ENCODE measurements around the gene FGFRL1.

Gene FGFRL1

DNA sequence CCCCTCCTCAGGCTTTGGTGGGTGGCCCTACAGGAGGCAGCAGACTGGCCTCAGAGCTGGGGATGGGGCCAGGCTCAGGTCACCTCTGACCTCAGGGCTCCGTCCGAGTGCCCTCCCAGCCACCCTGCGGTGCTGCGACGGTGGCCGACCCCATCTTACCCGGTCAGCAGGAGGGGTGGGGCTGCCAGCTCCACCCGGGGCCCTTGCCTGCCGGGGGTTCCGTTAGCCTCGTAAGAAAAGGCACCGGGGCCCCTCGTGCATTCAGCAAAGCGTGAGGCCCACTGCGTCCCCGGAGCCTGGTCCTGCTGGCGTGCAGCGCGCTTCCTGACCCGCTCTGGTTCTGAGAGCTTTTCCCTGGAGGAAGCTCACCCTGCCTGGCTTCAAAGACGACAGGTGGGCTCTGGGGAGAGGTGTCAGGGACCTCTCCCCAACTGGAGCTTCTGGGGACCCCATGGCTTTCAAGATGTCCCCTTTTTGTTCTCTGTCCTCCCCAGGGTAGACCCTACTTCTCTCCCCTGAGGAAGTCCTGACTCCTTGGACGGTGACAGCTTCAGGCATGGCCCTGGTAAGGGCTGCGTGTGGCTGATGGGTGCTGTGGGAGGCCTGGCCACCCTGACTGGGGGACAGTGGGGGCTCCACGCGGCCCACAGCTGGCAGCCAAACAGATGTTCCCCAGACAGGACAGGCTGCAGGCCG, 15.9 kb downstream of the FGFRL1 start:
- POLR2A ChIA-PET: no interaction called here
- CTCF ChIA-PET: interaction anchor here (1.4 kb wide), 1 partner anchor 10 kb away, joined by 4 read pairs; no protein-coding TSS in a partner anchor
- H3K4me3 ChIP-seq (ENCODE audit: low read depth, low read length): no peak overlapping the region
- TF ChIP-seq, protein P1, sequence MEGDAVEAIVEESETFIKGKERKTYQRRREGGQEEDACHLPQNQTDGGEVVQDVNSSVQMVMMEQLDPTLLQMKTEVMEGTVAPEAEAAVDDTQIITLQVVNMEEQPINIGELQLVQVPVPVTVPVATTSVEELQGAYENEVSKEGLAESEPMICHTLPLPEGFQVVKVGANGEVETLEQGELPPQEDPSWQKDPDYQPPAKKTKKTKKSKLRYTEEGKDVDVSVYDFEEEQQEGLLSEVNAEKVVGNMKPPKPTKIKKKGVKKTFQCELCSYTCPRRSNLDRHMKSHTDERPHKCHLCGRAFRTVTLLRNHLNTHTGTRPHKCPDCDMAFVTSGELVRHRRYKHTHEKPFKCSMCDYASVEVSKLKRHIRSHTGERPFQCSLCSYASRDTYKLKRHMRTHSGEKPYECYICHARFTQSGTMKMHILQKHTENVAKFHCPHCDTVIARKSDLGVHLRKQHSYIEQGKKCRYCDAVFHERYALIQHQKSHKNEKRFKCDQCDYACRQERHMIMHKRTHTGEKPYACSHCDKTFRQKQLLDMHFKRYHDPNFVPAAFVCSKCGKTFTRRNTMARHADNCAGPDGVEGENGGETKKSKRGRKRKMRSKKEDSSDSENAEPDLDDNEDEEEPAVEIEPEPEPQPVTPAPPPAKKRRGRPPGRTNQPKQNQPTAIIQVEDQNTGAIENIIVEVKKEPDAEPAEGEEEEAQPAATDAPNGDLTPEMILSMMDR (IDR thresholded peaks at IDR 0.05; ENCODE audit: insufficient read depth, low read length, missing control alignments): no peak
- no peak for DNase-seq (ENCODE audit: low read depth, low spot score)

DNA sequence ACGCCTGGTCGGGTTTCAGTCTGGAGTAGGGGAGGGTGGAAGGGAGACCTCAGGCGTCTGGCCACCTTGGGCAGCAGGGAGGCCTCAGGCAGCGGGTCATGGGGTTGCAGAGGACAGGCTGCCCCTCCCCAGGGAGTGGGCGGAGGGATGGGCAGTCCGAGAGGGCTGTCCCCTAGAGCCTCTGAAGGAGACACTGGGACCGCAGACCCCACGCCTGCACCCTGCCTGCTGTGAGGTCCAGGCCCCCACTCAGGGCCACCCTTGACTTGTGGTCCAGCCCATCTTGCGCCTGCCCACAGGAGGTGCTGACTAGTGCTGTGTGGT, 16.5 kb downstream of the FGFRL1 start:
- DNase-seq (ENCODE audit: low read depth, low spot score): no peak
- ChIA-PET CTCF (interaction anchor here (1.4 kb wide), 1 partner anchor 9 kb away, joined by 4 read pairs; no protein-coding TSS in a partner anchor), POLR2A (no interaction called here)
- TF ChIP-seq, protein P1 (IDR thresholded peaks at IDR 0.05; ENCODE audit: insufficient read depth, low read length, missing control alignments): no peak
- no peak overlapping the region for H3K4me3 ChIP-seq (ENCODE audit: low read depth, low read length)

DNA sequence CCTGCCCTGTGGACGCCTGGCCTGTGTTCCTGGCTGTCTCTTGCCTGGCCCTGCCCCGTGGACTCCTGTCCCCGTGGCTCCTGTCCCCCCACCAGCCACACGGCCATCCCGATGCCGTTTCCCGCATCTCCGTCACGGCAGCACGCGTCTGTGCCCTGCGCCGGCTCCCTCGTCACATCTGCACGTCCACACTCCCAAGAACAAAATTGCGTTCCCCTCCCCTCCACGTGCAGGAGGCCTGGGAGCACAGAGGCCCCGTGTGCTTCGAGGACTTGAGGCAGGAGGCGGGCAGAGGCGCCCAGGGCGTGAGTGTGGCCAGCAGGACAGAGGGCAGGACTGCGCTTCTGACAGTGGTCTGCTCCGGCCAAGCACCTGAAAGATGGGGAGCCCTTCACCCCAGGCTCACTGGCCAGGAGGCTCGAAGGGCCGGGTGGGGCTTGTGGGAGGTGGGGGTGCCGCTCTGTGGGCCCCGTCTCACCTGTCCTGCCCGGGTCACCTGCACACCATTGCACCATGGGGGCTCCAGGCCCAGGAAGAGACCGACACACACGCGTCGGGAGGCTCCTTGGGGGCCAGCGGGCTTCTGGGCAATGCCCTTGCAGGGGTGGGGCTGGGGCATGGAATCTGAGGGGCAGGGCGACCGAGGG, 17.3 kb downstream of the FGFRL1 start:
- ChIA-PET CTCF (interaction anchor here (1.4 kb wide), 1 partner anchor 8 kb away, joined by 4 read pairs; no protein-coding TSS in a partner anchor), POLR2A (no interaction called here)
- DNase-seq (ENCODE audit: low read depth, low spot score): no peak
- TF ChIP-seq, protein P1 (IDR thresholded peaks at IDR 0.05; ENCODE audit: insufficient read depth, low read length, missing control alignments): no peak
- no peak overlapping the region for H3K4me3 ChIP-seq (ENCODE audit: low read depth, low read length)

DNA sequence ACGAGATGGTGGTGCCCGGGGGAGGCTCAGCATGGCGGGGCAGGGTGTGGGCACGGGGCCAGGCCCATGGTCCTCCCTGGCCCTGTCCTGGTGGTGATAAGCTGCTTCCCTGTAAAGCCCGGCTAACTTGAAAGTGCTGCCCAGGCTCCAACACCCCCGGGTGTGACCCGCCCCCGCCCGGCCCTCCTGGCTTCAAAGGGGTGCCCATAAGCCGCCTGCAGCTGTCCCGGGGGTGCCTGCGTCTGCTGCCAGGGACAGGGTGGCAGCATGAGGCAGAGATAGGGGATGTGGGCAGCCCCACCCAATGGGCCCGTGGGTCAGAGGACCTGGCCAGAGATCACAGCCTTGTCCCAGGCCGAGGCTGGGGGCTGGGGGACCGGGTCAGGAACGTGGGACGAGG, 18.1 kb downstream of the FGFRL1 start:
- TF ChIP-seq, protein P1 (IDR thresholded peaks at IDR 0.05; ENCODE audit: insufficient read depth, low read length, missing control alignments): no peak
- no peak for DNase-seq (ENCODE audit: low read depth, low spot score)
- ChIA-PET CTCF (no interaction called here), POLR2A (no interaction called here)
- H3K4me3 ChIP-seq (ENCODE audit: low read depth, low read length): no peak overlapping the region

DNA sequence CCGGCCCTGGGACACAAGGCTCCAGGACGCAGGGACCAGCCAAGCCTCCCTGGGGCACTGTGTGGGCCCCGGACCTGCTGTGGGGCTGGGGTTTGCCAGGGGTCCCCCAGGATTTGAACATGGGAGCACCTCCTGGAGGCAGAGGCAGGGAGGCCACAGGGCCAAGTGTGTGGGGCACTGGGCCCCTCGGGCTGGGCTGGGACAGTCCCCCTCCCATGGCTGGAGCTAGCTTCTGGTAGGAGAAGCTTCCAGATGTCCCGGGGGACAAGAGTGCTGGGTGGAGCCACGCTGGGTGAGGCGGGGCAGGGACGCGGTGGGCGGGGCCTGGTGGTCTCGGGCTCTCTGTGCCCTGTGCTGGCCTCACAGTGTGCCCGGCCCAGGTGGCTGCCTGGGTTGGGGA, 18.6 kb downstream of the FGFRL1 start:
- TF ChIP-seq, protein P1 (IDR thresholded peaks at IDR 0.05; ENCODE audit: insufficient read depth, low read length, missing control alignments): no peak
- no peak overlapping the region for H3K4me3 ChIP-seq (ENCODE audit: low read depth, low read length)
- DNase-seq (ENCODE audit: low read depth, low spot score): no peak
- ChIA-PET POLR2A (no interaction called here), CTCF (no interaction called here)

DNA sequence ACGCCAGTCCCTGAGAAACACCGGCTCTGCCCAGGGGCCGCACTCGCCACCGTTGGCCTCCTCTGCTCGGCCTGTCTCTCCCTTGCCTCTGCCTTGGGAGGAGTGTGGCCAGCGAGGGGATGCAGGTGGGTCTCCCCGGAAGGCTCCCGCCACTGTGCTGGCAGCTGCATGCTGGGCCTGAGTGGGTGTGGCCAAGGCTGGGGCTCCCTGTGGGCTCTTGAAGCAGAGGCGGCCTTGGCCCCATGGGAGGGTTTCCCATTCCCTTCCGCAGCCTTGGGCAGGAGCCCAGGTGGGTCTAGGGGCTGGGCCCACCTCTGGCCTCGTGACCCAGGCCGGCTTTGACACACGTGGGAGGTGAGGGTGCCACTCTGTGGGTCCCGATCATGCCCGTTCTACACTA, 19.1 kb downstream of the FGFRL1 start:
- TF ChIP-seq, protein P1 (IDR thresholded peaks at IDR 0.05; ENCODE audit: insufficient read depth, low read length, missing control alignments): no peak
- ChIA-PET POLR2A (no interaction called here), CTCF (no interaction called here)
- no peak for DNase-seq (ENCODE audit: low read depth, low spot score)
- no peak overlapping the region for H3K4me3 ChIP-seq (ENCODE audit: low read depth, low read length)

Measured in AG04449 (cell line).